ENCODE data around the gene MTCL1. TPM values are rescaled to one million over a fixed set of nuclear protein-coding genes. Genes with fewer than 3 reads are reported as not detected.

MTCL1 gene
- total and polyA plus RNA-seq, 9 donors: 2.2 to 9.6 (median 6.5) TPM

- Histone ChIP-seq H3K4me3 (no peak overlapping the region), H3K4me1 (ENCODE audit: insufficient read depth) (no peaks in the 10 kb centered on the region), H3K27me3 (no peaks in the 10 kb centered on the region), H3K27ac (no peak overlapping the region), H3K9me3 (no peaks in the 10 kb centered on the region), H3K36me3 (no peaks in the 10 kb centered on the region)
- no peak for TF ChIP-seq EP300 (IDR thresholded peaks at IDR 0.05)
- TF ChIP-seq CTCF (IDR thresholded peaks at IDR 0.05): no peak
- no peak for TF ChIP-seq POLR2A (IDR thresholded peaks at IDR 0.05)
- WGBS, 3 donors: 87 to 89% (median 89%) methylated on average over 9 of the region's 9 CpGs
- no peak for DNase-seq
- intact Hi-C loops (cut with DNase I): no loop called here
These were observed 31.8 kb upstream of the MTCL1 start for GRCh38 chr18:8673256-8674209.

GRCh38 chr18:8675057-8675456 is 30.3 kb upstream of the MTCL1 start:
- intact Hi-C loops (cut with DNase I): no loop called here
- no peaks in the 10 kb centered on the region for H3K9me3 ChIP-seq
- H3K4me1 ChIP-seq (ENCODE audit: insufficient read depth): no peaks in the 10 kb centered on the region
- H3K27ac ChIP-seq: no peak overlapping the region
- H3K4me3 ChIP-seq: no peak overlapping the region
- TF ChIP-seq POLR2A (IDR thresholded peaks at IDR 0.05) (no peak), EP300 (IDR thresholded peaks at IDR 0.05) (no peak), CTCF (IDR thresholded peaks at IDR 0.05) (no peak)
- 73 to 97% (median 79%) methylated on average over 4 of the region's 4 CpGs for WGBS, 3 donors
- no peak for DNase-seq
- no peaks in the 10 kb centered on the region for H3K36me3 ChIP-seq
- no peaks in the 10 kb centered on the region for H3K27me3 ChIP-seq

GRCh38 chr18:8681196-8681595 is 24.2 kb upstream of the MTCL1 start:
- DNase-seq: no peak
- Histone ChIP-seq H3K9me3 (no peaks in the 10 kb centered on the region), H3K4me3 (no peak overlapping the region), H3K27me3 (no peaks in the 10 kb centered on the region), H3K36me3 (no peaks in the 10 kb centered on the region), H3K4me1 (ENCODE audit: insufficient read depth) (no peaks in the 10 kb centered on the region), H3K27ac (no peak overlapping the region)
- TF ChIP-seq CTCF (IDR thresholded peaks at IDR 0.05) (no peak), POLR2A (IDR thresholded peaks at IDR 0.05) (no peak), EP300 (IDR thresholded peaks at IDR 0.05) (no peak)
- 91 to 96% (median 96%) methylated on average over 4 of the region's 4 CpGs for WGBS, 3 donors
- intact Hi-C loops (cut with DNase I): no loop called here

GRCh38 chr18:8684577-8684976 is 20.8 kb upstream of the MTCL1 start:
- Histone ChIP-seq H3K27me3 (no peaks in the 10 kb centered on the region), H3K4me1 (ENCODE audit: insufficient read depth) (no peaks in the 10 kb centered on the region), H3K36me3 (no peaks in the 10 kb centered on the region), H3K27ac (no peak overlapping the region), H3K4me3 (no peak overlapping the region), H3K9me3 (no peaks in the 10 kb centered on the region)
- 89 to 96% (median 95%) methylated on average over 7 of the region's 7 CpGs for WGBS, 3 donors
- TF ChIP-seq POLR2A (IDR thresholded peaks at IDR 0.05) (no peak), CTCF (IDR thresholded peaks at IDR 0.05) (no peak), EP300 (IDR thresholded peaks at IDR 0.05) (no peak)
- intact Hi-C loops (cut with DNase I): no loop called here
- no peak for DNase-seq

Measured in ovary (tissue), 9 donors.